Colonic mucosa (tissue), 4 donors: ENCODE data around the gene SLC16A7. TPM values are rescaled to one million over a fixed set of nuclear protein-coding genes. Genes with fewer than 3 reads are reported as not detected.

Experiments used
- DNase-seq: peaks from one replicate; pipeline ENCODE4 v3.0.0-alpha.2; 2020
- H3K27ac ChIP-seq: fragments of 200-600 bp; one replicate; pipeline ENCODE4 v1.8.0; 2021
- H3K27me3 ChIP-seq: fragments of 200-600 bp; one replicate; pipeline ENCODE4 v1.8.0; 2021
- H3K36me3 ChIP-seq: fragments of 200-600 bp; one replicate; pipeline ENCODE4 v1.8.0; 2021
- H3K4me1 ChIP-seq: fragments of 200-600 bp; one replicate; pipeline ENCODE4 v1.8.0; 2021; ENCODE audit warnings: mild to moderate bottlenecking
- H3K4me3 ChIP-seq: fragments of 200-600 bp; one replicate; pipeline ENCODE4 v1.8.0; 2021
- H3K9ac ChIP-seq, 2 donors: one replicate each; pipeline ENCODE4 v1.7.0; 2013; ENCODE audit warnings: control low read depth in 2 of 2, low read depth in 2 of 2, low read length in 2 of 2
- H3K9me3 ChIP-seq: fragments of 200-600 bp; one replicate; pipeline ENCODE4 v1.8.0; 2021
- CTCF ChIP-seq: fragments of 200-600 bp; IDR thresholded peaks from one replicate; pipeline ENCODE4 v1.8.0; 2022; ENCODE audit warnings: antibody characterized with exemption, mild to moderate bottlenecking
- intact Hi-C: fragments of 100-400 bp; cut with DNase I; formaldehyde crosslinking; loops from one replicate; pipeline ENCODE4 v1.14.1; 2022
- total RNA-seq, 2 donors: library from RNA; stranded (reverse); fragmentation: NEBNext Ultra II Directional in 1 of 2; extraction: Animal tissue kit (Norgen Biotek cat#: 25700) in 1 of 2; gene quantifications; one replicate each; pipeline ENCODE4 v1.2.1, GENCODE V29; 2021
- donor health status: healthy.
- donor health status: DM: no; HTN: no; CAD: no.
- donor health status: DM: no; HTN: no; CAD: no.

Gene SLC16A7
- total RNA-seq, 2 donors from 2014 or later: 4.4 to 9.5 TPM

- Histone ChIP-seq H3K9ac (no peak overlapping the region), H3K27ac (no peak overlapping the region), H3K9me3 (no peaks in the 10 kb centered on the region), H3K4me3 (no peak overlapping the region), H3K27me3 (no peaks in the 10 kb centered on the region), H3K4me1 (no peaks in the 10 kb centered on the region), H3K36me3 (no peaks in the 10 kb centered on the region)
- intact Hi-C loops: no loop called here
- no peak for DNase-seq
- no peak for TF ChIP-seq CTCF
Observed at GRCh38 chr12:59675461-59675860, 79.6 kb downstream of the SLC16A7 start.

- intact Hi-C loops: no loop called here
- H3K27me3 ChIP-seq: no peaks in the 10 kb centered on the region
- no peaks in the 10 kb centered on the region for H3K36me3 ChIP-seq
- DNase-seq: no peak
- no peak overlapping the region for H3K4me3 ChIP-seq
- no peak for TF ChIP-seq CTCF
- H3K9me3 ChIP-seq: no peaks in the 10 kb centered on the region
- no peak overlapping the region for H3K27ac ChIP-seq
- H3K4me1 ChIP-seq: no peaks in the 10 kb centered on the region
- H3K9ac ChIP-seq: no peak overlapping the region
Observed at GRCh38 chr12:59677857-59678256, 82.0 kb downstream of the SLC16A7 start.

GRCh38 chr12:59678759-59679411, 83.1 kb downstream of the SLC16A7 start:
- no peaks in the 10 kb centered on the region for H3K36me3 ChIP-seq
- intact Hi-C loops: no loop called here
- no peak overlapping the region for H3K4me3 ChIP-seq
- H3K4me1 ChIP-seq: no peaks in the 10 kb centered on the region
- no peak for TF ChIP-seq CTCF
- no peaks in the 10 kb centered on the region for H3K9me3 ChIP-seq
- no peak for DNase-seq
- H3K27ac ChIP-seq: no peak overlapping the region
- no peaks in the 10 kb centered on the region for H3K27me3 ChIP-seq
- no peak overlapping the region for H3K9ac ChIP-seq

GRCh38 chr12:59689776-59690175, 93.9 kb downstream of the SLC16A7 start:
- no peak for TF ChIP-seq CTCF
- Histone ChIP-seq H3K36me3 (no peaks in the 10 kb centered on the region), H3K9me3 (no peaks in the 10 kb centered on the region), H3K27ac (no peak overlapping the region), H3K27me3 (no peaks in the 10 kb centered on the region), H3K4me3 (no peak overlapping the region), H3K9ac (no peak overlapping the region), H3K4me1 (no peaks in the 10 kb centered on the region)
- DNase-seq: no peak
- intact Hi-C loops: no loop called here

GRCh38 chr12:59695379-59695778, 99.5 kb downstream of the SLC16A7 start:
- no peaks in the 10 kb centered on the region for H3K4me1 ChIP-seq
- no peaks in the 10 kb centered on the region for H3K36me3 ChIP-seq
- H3K4me3 ChIP-seq: no peak overlapping the region
- H3K27ac ChIP-seq: no peak overlapping the region
- DNase-seq: no peak
- no peak for TF ChIP-seq CTCF
- H3K9ac ChIP-seq: no peak overlapping the region
- H3K27me3 ChIP-seq: no peaks in the 10 kb centered on the region
- intact Hi-C loops: no loop called here
- H3K9me3 ChIP-seq: no peaks in the 10 kb centered on the region
